Left ventricle myocardium inferior (tissue), 1 donor: ENCODE results near the gene RNF187. TPM values are rescaled to one million over a fixed set of nuclear protein-coding genes. Genes with fewer than 3 reads are reported as not detected.
"Not testable (repeated sequence)": the region's sequence is repeated elsewhere in the genome, so short reads cannot be mapped to it uniquely, and the experiment has no call there.

ENCODE experiments used
- DNase-seq: peaks from one replicate; pipeline ENCODE4 v3.0.0-alpha.2; 2020
- H3K27ac ChIP-seq: fragments of 200-600 bp; replicated peaks from 2 replicates; pipeline ENCODE4 v1.8.0; 2021
- H3K27me3 ChIP-seq: fragments of 200-600 bp; 2 replicates; pipeline ENCODE4 v1.8.0; 2021; ENCODE audit warnings: low read depth
- H3K36me3 ChIP-seq: fragments of 200-600 bp; 2 replicates; pipeline ENCODE4 v1.8.0; 2021
- H3K4me1 ChIP-seq: fragments of 200-600 bp; 2 replicates; pipeline ENCODE4 v1.8.0; 2021
- H3K4me3 ChIP-seq: fragments of 200-600 bp; 2 replicates; pipeline ENCODE4 v1.8.0; 2021; ENCODE audit warnings: mild to moderate bottlenecking, moderate library complexity
- H3K9me3 ChIP-seq: fragments of 200-600 bp; replicated peaks from 2 replicates; pipeline ENCODE4 v1.8.0; 2021
- intact Hi-C: fragments of 100-400 bp; cut with micrococcal nuclease; formaldehyde crosslinking; loops from one replicate; pipeline ENCODE4 v1.11.0; 2022
- total RNA-seq: library from RNA; stranded (reverse); fragmentation: NEBNext Ultra II Directional; extraction: Animal tissue kit (Norgen Biotek cat#: 25700); gene quantifications from one replicate; pipeline ENCODE4 v1.2.1, GENCODE V29; 2021
- TF ChIP-seq, protein P1 (sequence below): fragments of 200-600 bp; IDR thresholded peaks from 2 replicates; pipeline ENCODE4 v1.8.0; 2021; ENCODE audit warnings: antibody characterized with exemption, mild to moderate bottlenecking, borderline replicate concordance
- donor health status: DM: no; HTN: yes; CAD: no; lungs with severe emphysema.

Gene RNF187
- total RNA-seq, 1 donor from 2014 or later, result 79.5 TPM

DNA sequence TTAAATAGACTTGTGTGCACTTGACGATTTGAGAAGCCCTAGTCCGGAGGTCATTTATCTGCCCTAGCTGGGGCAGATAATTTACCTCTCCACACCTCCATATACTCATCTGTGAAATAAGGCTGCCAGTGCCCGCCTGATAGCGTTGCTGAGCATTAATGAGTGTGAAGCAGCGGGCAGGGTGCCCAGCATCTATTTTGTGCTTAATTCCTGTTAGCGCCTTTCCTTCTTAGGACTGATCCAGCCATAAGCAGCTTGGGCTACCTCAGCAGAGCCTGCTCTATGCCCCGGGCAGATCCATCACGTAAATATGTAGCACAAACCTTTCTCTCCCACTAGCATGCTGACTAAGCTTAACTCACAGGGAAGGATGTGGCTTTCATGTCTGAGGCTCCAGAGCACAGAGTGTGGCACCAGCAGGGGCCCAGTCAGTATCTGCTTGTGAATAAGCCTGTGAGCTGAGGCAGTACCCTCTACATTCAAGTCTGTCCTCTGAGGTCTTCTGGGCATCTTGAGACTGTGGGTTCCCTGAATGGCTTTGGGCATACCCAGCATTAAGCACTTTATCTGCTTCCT is 21.5 kb upstream of the RNF187 start:
- no peaks in the 10 kb centered on the region for H3K36me3 ChIP-seq
- H3K9me3 ChIP-seq, result no peaks in the 10 kb centered on the region
- peaks cover 16% of the 10 kb centered on the region for H3K4me1 ChIP-seq
- H3K27ac ChIP-seq, result no peak overlapping the region
- DNase-seq, result no peak
- peaks cover 100% of the 10 kb centered on the region for H3K27me3 ChIP-seq
- H3K4me3 ChIP-seq, result no peak overlapping the region
- intact Hi-C loops, result no loop called here
- TF ChIP-seq, protein P1, sequence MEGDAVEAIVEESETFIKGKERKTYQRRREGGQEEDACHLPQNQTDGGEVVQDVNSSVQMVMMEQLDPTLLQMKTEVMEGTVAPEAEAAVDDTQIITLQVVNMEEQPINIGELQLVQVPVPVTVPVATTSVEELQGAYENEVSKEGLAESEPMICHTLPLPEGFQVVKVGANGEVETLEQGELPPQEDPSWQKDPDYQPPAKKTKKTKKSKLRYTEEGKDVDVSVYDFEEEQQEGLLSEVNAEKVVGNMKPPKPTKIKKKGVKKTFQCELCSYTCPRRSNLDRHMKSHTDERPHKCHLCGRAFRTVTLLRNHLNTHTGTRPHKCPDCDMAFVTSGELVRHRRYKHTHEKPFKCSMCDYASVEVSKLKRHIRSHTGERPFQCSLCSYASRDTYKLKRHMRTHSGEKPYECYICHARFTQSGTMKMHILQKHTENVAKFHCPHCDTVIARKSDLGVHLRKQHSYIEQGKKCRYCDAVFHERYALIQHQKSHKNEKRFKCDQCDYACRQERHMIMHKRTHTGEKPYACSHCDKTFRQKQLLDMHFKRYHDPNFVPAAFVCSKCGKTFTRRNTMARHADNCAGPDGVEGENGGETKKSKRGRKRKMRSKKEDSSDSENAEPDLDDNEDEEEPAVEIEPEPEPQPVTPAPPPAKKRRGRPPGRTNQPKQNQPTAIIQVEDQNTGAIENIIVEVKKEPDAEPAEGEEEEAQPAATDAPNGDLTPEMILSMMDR, result no peak

- DNase-seq, result not testable (repeated sequence)
- H3K27me3 ChIP-seq, result peaks cover 96% of the 10 kb centered on the region
Measured at GRCh38 chr1:228468188-228468587, 19.0 kb upstream of the RNF187 start.

GRCh38 chr1:228469413-228470162 is 17.6 kb upstream of the RNF187 start:
- H3K27me3 ChIP-seq, result peaks cover 96% of the 10 kb centered on the region
- no peak for DNase-seq

More at GRCh38 chr1:228468188-228468587, 19.0 kb upstream of the RNF187 start:
- H3K36me3 ChIP-seq, H3K9me3 ChIP-seq, H3K27ac ChIP-seq, H3K4me3 ChIP-seq, intact Hi-C loops: not testable (repeated sequence)
- peaks cover 16% of the 10 kb centered on the region for H3K4me1 ChIP-seq

DNA sequence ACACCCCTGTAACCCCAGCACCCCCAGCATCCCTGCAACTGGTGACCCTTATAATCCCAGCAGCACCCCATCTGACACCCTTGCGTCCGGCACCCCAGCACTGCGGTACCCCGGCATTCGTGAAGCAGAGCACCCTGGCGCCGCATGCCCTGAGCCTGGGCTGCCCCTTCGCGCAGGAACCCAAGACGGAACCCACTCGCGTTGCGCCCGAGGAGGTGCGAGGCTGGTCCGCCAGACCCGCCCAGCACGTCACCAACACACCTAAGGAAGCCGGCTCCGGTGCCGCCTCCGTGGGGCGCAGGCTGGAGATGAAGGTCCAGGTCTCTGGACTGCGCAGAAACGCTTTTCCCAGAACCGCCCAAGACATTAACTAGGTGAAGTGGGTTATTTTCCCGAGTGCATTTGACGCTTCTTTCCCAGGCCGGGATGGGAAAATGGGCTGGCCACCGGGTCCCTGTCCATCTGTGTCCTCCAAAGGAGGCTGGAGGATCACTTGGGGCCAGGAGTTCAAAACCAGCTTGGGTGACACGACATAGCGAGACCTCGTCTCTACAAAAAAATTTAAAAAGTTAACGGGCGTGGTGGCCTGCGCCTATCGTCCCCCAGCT is 15.9 kb upstream of the RNF187 start:
- Histone ChIP-seq H3K4me3 (no peak overlapping the region), H3K4me1 (no peaks in the 10 kb centered on the region), H3K9me3 (no peaks in the 10 kb centered on the region), H3K27ac (no peak overlapping the region), H3K36me3 (no peaks in the 10 kb centered on the region), H3K27me3 (peaks cover 80% of the 10 kb centered on the region)
- TF ChIP-seq, protein P1, result no peak
- DNase-seq, result no peak
- intact Hi-C loops, result no loop called here

More at GRCh38 chr1:228469413-228470162, 17.6 kb upstream of the RNF187 start:
- H3K36me3 ChIP-seq, result no peaks in the 10 kb centered on the region
- TF ChIP-seq, protein P1, result no peak
- H3K27ac ChIP-seq, result no peak overlapping the region
- intact Hi-C loops, result no loop called here
- H3K4me3 ChIP-seq, result no peak overlapping the region
- H3K9me3 ChIP-seq, result no peaks in the 10 kb centered on the region
- peaks cover 4% of the 10 kb centered on the region for H3K4me1 ChIP-seq

GRCh38 chr1:228471762-228472398 is 15.3 kb upstream of the RNF187 start:
- intact Hi-C loops, result no loop called here
- TF ChIP-seq, protein P1, result peak; percentile 54
- Histone ChIP-seq H3K36me3 (no peaks in the 10 kb centered on the region), H3K27me3 (peaks cover 74% of the 10 kb centered on the region), H3K4me1 (no peaks in the 10 kb centered on the region), H3K9me3 (no peaks in the 10 kb centered on the region), H3K4me3 (no peak overlapping the region), H3K27ac (no peak overlapping the region)
- no peak for DNase-seq
